OCI-M1 (cell line): Measurements from ENCODE around the gene SPAG9.
A peak's percentile ranks its signal among the peaks of the same experiment; 100 is the strongest.

Experiments
- DNase-seq: peaks from one replicate; lab custom pipeline; 2025; lab: John Stamatoyannopoulos, UW

SPAG9 gene

GRCh38 chr17:50938821-50939541 is 181.7 kb downstream of the SPAG9 start:
- DNase-seq = no peak

- DNase-seq = no peak
Measured at GRCh38 chr17:50935996-50936266, 184.7 kb downstream of the SPAG9 start.

GRCh38 chr17:50935221-50935995 is 185.3 kb downstream of the SPAG9 start:
- DNase-seq = no peak

GRCh38 chr17:50934672-50935220 is 185.9 kb downstream of the SPAG9 start:
- no peak for DNase-seq

- DNase-seq = no peak
Measured at GRCh38 chr17:50934161-50934560, 186.5 kb downstream of the SPAG9 start.

- peak; percentile 94 for DNase-seq
Measured at GRCh38 chr17:50931144-50931908, 189.3 kb downstream of the SPAG9 start.

GRCh38 chr17:50928646-50929045 is 192.0 kb downstream of the SPAG9 start:
- no peak for DNase-seq

GRCh38 chr17:50927287-50927686 is 193.4 kb downstream of the SPAG9 start:
- DNase-seq = no peak

- DNase-seq = no peak
Measured at GRCh38 chr17:50926523-50926922, 194.1 kb downstream of the SPAG9 start.

GRCh38 chr17:50925296-50925891 is 195.3 kb downstream of the SPAG9 start:
- DNase-seq = no peak

- no peak for DNase-seq
Measured at GRCh38 chr17:50924800-50925199, 195.9 kb downstream of the SPAG9 start.

GRCh38 chr17:50924300-50924699 is 196.4 kb downstream of the SPAG9 start:
- no peak for DNase-seq

GRCh38 chr17:50923611-50924010 is 197.1 kb downstream of the SPAG9 start:
- no peak for DNase-seq

GRCh38 chr17:50922721-50923405 is 197.8 kb downstream of the SPAG9 start:
- DNase-seq = no peak

GRCh38 chr17:50922107-50922506 is 198.6 kb downstream of the SPAG9 start:
- DNase-seq = no peak

- no peak for DNase-seq
Measured at GRCh38 chr17:50920891-50921586, 199.6 kb downstream of the SPAG9 start.

GRCh38 chr17:50920041-50920410 is 200.6 kb downstream of the SPAG9 start:
- DNase-seq = no peak

- peak; percentile 17 for DNase-seq
Measured at GRCh38 chr17:50919321-50920040, 201.2 kb downstream of the SPAG9 start.

- DNase-seq = no peak
Measured at GRCh38 chr17:50918933-50919296, 201.8 kb downstream of the SPAG9 start.
